Measurements from ENCODE around the gene ATF7.

DNA sequence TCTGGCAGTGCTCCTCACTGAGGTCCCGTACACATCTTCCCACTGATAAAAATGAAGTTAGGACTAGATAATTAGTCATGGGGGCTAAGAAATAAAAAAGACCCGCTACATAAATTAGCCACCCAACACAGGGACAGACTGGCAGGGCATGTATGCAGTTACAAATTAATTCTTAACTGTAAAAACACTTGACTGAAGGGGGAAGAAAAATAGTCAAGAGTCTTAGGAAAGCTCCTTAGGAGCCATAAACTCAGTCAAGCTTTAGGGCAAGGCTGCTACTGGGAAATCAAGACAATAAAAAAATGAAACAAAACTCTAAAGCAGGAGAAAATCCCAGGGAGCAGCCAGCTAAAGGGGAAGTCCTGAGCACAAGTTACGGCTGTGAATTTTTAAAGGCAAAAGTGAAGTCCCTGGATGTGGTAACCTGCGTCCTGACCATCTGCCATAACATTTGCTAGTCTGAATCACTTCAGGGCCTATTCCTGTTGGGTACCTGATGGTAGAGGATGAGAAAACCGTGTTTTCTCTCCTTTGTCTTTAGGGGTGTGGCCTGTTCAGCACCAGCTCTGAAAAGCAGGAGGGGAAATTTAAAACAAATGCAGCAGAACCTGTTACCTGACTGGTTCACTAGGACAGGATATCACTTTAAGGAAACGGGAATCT is 111.4 kb downstream of the ATF7 start:
- TF ChIP-seq, protein P1, sequence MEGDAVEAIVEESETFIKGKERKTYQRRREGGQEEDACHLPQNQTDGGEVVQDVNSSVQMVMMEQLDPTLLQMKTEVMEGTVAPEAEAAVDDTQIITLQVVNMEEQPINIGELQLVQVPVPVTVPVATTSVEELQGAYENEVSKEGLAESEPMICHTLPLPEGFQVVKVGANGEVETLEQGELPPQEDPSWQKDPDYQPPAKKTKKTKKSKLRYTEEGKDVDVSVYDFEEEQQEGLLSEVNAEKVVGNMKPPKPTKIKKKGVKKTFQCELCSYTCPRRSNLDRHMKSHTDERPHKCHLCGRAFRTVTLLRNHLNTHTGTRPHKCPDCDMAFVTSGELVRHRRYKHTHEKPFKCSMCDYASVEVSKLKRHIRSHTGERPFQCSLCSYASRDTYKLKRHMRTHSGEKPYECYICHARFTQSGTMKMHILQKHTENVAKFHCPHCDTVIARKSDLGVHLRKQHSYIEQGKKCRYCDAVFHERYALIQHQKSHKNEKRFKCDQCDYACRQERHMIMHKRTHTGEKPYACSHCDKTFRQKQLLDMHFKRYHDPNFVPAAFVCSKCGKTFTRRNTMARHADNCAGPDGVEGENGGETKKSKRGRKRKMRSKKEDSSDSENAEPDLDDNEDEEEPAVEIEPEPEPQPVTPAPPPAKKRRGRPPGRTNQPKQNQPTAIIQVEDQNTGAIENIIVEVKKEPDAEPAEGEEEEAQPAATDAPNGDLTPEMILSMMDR (IDR thresholded peaks at IDR 0.05; ENCODE audit: insufficient read depth, low read length), result no peak
- TF ChIP-seq SPI1 (IDR thresholded peaks at IDR 0.05; ENCODE audit: borderline replicate concordance, low read depth) (no peak), GABPA (IDR thresholded peaks at IDR 0.05; ENCODE audit: low read depth) (no peak), POLR2AphosphoS5 (IDR thresholded peaks at IDR 0.05; ENCODE audit: low read depth) (no peak)
- TF ChIP-seq, protein P2, sequence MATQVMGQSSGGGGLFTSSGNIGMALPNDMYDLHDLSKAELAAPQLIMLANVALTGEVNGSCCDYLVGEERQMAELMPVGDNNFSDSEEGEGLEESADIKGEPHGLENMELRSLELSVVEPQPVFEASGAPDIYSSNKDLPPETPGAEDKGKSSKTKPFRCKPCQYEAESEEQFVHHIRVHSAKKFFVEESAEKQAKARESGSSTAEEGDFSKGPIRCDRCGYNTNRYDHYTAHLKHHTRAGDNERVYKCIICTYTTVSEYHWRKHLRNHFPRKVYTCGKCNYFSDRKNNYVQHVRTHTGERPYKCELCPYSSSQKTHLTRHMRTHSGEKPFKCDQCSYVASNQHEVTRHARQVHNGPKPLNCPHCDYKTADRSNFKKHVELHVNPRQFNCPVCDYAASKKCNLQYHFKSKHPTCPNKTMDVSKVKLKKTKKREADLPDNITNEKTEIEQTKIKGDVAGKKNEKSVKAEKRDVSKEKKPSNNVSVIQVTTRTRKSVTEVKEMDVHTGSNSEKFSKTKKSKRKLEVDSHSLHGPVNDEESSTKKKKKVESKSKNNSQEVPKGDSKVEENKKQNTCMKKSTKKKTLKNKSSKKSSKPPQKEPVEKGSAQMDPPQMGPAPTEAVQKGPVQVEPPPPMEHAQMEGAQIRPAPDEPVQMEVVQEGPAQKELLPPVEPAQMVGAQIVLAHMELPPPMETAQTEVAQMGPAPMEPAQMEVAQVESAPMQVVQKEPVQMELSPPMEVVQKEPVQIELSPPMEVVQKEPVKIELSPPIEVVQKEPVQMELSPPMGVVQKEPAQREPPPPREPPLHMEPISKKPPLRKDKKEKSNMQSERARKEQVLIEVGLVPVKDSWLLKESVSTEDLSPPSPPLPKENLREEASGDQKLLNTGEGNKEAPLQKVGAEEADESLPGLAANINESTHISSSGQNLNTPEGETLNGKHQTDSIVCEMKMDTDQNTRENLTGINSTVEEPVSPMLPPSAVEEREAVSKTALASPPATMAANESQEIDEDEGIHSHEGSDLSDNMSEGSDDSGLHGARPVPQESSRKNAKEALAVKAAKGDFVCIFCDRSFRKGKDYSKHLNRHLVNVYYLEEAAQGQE (IDR thresholded peaks at IDR 0.05; ENCODE audit: insufficient replicate concordance, low read depth), result no peak

All from HL-60 (cell line).